GM12891 (cell line): ENCODE data around the gene APOL3.

Experiments used
- PAX5 ChIP-seq: IDR thresholded peaks from 2 replicates; pipeline ENCODE4 v1.6.1; 2011; ENCODE audit warnings: low read length, moderate library complexity, mild to moderate bottlenecking; ENCODE audit not compliant: insufficient read depth, severe bottlenecking
- POLR2A ChIP-seq: IDR thresholded peaks from 2 replicates; pipeline ENCODE4 v1.6.1; 2011; ENCODE audit warnings: low read depth, low read length, control low read depth
- POLR2AphosphoS5 ChIP-seq: IDR thresholded peaks from 2 replicates; pipeline ENCODE4 v1.6.1; 2011; ENCODE audit warnings: low read depth, low read length, control low read depth
- SPI1 ChIP-seq: IDR thresholded peaks from 2 replicates; pipeline ENCODE4 v1.6.1; 2011; ENCODE audit warnings: low read depth, low read length, control low read depth
- TAF1 ChIP-seq: IDR thresholded peaks from 2 replicates; pipeline ENCODE4 v1.6.1; 2011; ENCODE audit warnings: low read depth, low read length, control low read depth

GRCh38 chr22:36101756-36102155 lies 58.8 kb downstream of the APOL3 start:
- TF ChIP-seq POLR2A (no peak), TAF1 (no peak), SPI1 (no peak), POLR2AphosphoS5 (no peak), PAX5 (no peak)
